Neural cell (in vitro differentiated cells): ENCODE results near the gene MAMLD1. TPM values are rescaled to one million over a fixed set of nuclear protein-coding genes. Genes with fewer than 3 reads are reported as not detected.

Source experiments
- H2AFZ ChIP-seq: fragments of 200-600, 300-800 bp; sonication (generic), shearing (Covaris generic); 2 replicates; pipeline ENCODE4 v1.6.0; 2014; ENCODE audit warnings: low read depth, mild to moderate bottlenecking, antibody characterized with exemption, low read length, moderate library complexity
- H3F3A ChIP-seq: fragments of 200-600 bp; shearing (Covaris generic); 2 replicates; pipeline ENCODE4 v1.6.1; 2016; ENCODE audit warnings: mild to moderate bottlenecking, moderate library complexity, mixed read lengths, antibody characterized with exemption, low read length; ENCODE audit not compliant: insufficient read depth, poor library complexity, severe bottlenecking
- H3K27ac ChIP-seq: fragments of 200-600, 300-800 bp; sonication (generic), shearing (Covaris generic); 2 replicates; pipeline ENCODE4 v1.5.1; 2014; ENCODE audit warnings: mild to moderate bottlenecking, low read length, moderate library complexity
- H3K27me3 ChIP-seq: fragments of 300-800, 200-600 bp; sonication (generic), shearing (Covaris generic); 2 replicates; pipeline ENCODE4 v1.6.0; 2014; ENCODE audit warnings: mild to moderate bottlenecking, low read depth, low read length, moderate library complexity; ENCODE audit not compliant: insufficient read depth
- H3K36me3 ChIP-seq: fragments of 300-800, 200-600 bp; sonication (generic), shearing (Covaris generic); 2 replicates; pipeline ENCODE4 v1.5.1; 2014; ENCODE audit warnings: mild to moderate bottlenecking, antibody characterized with exemption, low read length, moderate library complexity; ENCODE audit not compliant: insufficient read depth
- H3K4me2 ChIP-seq: fragments of 300-800, 200-600 bp; sonication (generic), shearing (Covaris generic); 2 replicates; pipeline ENCODE4 v1.6.0; 2014; ENCODE audit warnings: mild to moderate bottlenecking, low read length
- H3K4me3 ChIP-seq: fragments of 300-800, 200-600 bp; sonication (generic), shearing (Covaris generic); 2 replicates; pipeline ENCODE4 v1.5.1; 2014; ENCODE audit warnings: mild to moderate bottlenecking, low read length, moderate library complexity
- H3K79me2 ChIP-seq: fragments of 200-600 bp; shearing (Covaris generic); replicated peaks from 2 replicates; pipeline ENCODE4 v1.6.0; 2014; ENCODE audit warnings: mild to moderate bottlenecking, low read length, moderate library complexity; ENCODE audit not compliant: insufficient read depth
- H3K9ac ChIP-seq: fragments of 300-800, 200-600 bp; sonication (generic), shearing (Covaris generic); 2 replicates; pipeline ENCODE4 v1.6.1; 2016; ENCODE audit warnings: mild to moderate bottlenecking, low read length, mixed read lengths
- H3K9me2 ChIP-seq: fragments of 200-600 bp; shearing (Covaris generic); 2 replicates; pipeline ENCODE4 v1.6.1; 2016; ENCODE audit warnings: mild to moderate bottlenecking, low read length, mixed read lengths; ENCODE audit not compliant: insufficient read depth
- H3K9me3 ChIP-seq: fragments of 200-600, 300-800 bp; sonication (generic), shearing (Covaris generic); 2 replicates; pipeline ENCODE4 v1.6.1; 2016; ENCODE audit warnings: mild to moderate bottlenecking, mixed run types, low read length, moderate library complexity, mixed read lengths
- H4K20me1 ChIP-seq: fragments of 200-600 bp; shearing (Covaris generic); 2 replicates; pipeline ENCODE4 v1.6.1; 2016; ENCODE audit warnings: mild to moderate bottlenecking, mixed run types; ENCODE audit not compliant: insufficient read depth
- EP300 ChIP-seq: fragments of 450-650 bp; conservative IDR thresholded peaks from 2 replicates; pipeline ENCODE4 v1.6.1; 2014; ENCODE audit warnings: antibody characterized with exemption, mild to moderate bottlenecking, moderate library complexity; ENCODE audit not compliant: poor library complexity, severe bottlenecking
- EZH2 ChIP-seq: fragments of 200-600, 300-800 bp; shearing (Covaris generic), sonication (generic); IDR thresholded peaks from 2 replicates; pipeline ENCODE4 v1.6.1; 2014; ENCODE audit warnings: antibody characterized with exemption, low read length, borderline replicate concordance, mild to moderate bottlenecking; ENCODE audit not compliant: insufficient read depth, poor library complexity, severe bottlenecking
- MXI1 ChIP-seq: fragments of 450-650 bp; conservative IDR thresholded peaks from 2 replicates; pipeline ENCODE4 v1.6.1; 2014; ENCODE audit warnings: antibody characterized with exemption, mild to moderate bottlenecking; ENCODE audit not compliant: poor library complexity, severe bottlenecking
- POLR2AphosphoS5 ChIP-seq: IDR thresholded peaks from 2 replicates; pipeline ENCODE4 v1.6.1; 2012
- RAD21 ChIP-seq: fragments of 450-650 bp; conservative IDR thresholded peaks from 2 replicates; pipeline ENCODE4 v1.6.1; 2014; ENCODE audit warnings: antibody characterized with exemption, mild to moderate bottlenecking, moderate library complexity
- SMC3 ChIP-seq: fragments of 450-650 bp; conservative IDR thresholded peaks from 2 replicates; pipeline ENCODE4 v1.6.1; 2014; ENCODE audit warnings: antibody characterized with exemption, mild to moderate bottlenecking, moderate library complexity; ENCODE audit not compliant: poor library complexity
- TAF1 ChIP-seq: IDR thresholded peaks from 2 replicates; pipeline ENCODE4 v1.6.1; 2012; ENCODE audit warnings: low read depth
- polyA plus RNA-seq: library from polyadenylated mRNA; depleted of rRNA; stranded (reverse); fragments of >200 nt; gene quantifications from 2 replicates; pipeline ENCODE4 v1.2.3, GENCODE V29; 2014
- TF ChIP-seq, protein P1 (sequence below): IDR thresholded peaks from 2 replicates; pipeline ENCODE4 v1.6.1; 2012; ENCODE audit warnings: borderline replicate concordance
- TF ChIP-seq, protein P2 (sequence below): fragments of 450-650 bp; IDR thresholded peaks from 2 replicates; pipeline ENCODE4 v1.5.1; 2014; ENCODE audit warnings: antibody characterized with exemption, mild to moderate bottlenecking, moderate library complexity; ENCODE audit not compliant: poor library complexity, severe bottlenecking

MAMLD1 gene
- polyA plus RNA-seq, 1 donor from 2014 or later = 1.4 TPM

DNA sequence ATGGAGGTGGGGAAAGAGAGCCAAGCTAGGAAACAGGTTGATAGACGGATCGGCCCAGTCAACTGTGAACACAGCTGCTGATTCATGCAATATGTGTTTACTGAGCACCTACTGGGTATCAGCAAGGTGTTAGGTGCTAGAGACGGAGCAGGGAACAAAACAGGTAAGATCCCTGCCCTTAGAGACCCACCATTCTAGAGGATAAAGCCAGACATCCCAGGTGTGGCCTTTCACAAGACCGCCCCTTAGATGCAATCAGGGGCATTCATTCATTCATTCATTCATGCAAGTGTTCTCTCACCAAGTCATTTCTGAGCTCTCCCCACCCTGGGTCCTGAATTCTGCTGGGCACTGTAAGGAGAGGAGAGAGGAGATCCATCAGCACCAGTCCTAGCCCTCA is 185.1 kb downstream of the MAMLD1 start:
- no peaks in the 10 kb centered on the region for H3K9me2 ChIP-seq
- no peak for TF ChIP-seq EZH2
- no peak for TF ChIP-seq TAF1
- no peak for TF ChIP-seq MXI1
- TF ChIP-seq, protein P1, sequence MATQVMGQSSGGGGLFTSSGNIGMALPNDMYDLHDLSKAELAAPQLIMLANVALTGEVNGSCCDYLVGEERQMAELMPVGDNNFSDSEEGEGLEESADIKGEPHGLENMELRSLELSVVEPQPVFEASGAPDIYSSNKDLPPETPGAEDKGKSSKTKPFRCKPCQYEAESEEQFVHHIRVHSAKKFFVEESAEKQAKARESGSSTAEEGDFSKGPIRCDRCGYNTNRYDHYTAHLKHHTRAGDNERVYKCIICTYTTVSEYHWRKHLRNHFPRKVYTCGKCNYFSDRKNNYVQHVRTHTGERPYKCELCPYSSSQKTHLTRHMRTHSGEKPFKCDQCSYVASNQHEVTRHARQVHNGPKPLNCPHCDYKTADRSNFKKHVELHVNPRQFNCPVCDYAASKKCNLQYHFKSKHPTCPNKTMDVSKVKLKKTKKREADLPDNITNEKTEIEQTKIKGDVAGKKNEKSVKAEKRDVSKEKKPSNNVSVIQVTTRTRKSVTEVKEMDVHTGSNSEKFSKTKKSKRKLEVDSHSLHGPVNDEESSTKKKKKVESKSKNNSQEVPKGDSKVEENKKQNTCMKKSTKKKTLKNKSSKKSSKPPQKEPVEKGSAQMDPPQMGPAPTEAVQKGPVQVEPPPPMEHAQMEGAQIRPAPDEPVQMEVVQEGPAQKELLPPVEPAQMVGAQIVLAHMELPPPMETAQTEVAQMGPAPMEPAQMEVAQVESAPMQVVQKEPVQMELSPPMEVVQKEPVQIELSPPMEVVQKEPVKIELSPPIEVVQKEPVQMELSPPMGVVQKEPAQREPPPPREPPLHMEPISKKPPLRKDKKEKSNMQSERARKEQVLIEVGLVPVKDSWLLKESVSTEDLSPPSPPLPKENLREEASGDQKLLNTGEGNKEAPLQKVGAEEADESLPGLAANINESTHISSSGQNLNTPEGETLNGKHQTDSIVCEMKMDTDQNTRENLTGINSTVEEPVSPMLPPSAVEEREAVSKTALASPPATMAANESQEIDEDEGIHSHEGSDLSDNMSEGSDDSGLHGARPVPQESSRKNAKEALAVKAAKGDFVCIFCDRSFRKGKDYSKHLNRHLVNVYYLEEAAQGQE = no peak
- TF ChIP-seq POLR2AphosphoS5 = no peak
- no peak for TF ChIP-seq SMC3
- no peak for TF ChIP-seq EP300
- TF ChIP-seq, protein P2, sequence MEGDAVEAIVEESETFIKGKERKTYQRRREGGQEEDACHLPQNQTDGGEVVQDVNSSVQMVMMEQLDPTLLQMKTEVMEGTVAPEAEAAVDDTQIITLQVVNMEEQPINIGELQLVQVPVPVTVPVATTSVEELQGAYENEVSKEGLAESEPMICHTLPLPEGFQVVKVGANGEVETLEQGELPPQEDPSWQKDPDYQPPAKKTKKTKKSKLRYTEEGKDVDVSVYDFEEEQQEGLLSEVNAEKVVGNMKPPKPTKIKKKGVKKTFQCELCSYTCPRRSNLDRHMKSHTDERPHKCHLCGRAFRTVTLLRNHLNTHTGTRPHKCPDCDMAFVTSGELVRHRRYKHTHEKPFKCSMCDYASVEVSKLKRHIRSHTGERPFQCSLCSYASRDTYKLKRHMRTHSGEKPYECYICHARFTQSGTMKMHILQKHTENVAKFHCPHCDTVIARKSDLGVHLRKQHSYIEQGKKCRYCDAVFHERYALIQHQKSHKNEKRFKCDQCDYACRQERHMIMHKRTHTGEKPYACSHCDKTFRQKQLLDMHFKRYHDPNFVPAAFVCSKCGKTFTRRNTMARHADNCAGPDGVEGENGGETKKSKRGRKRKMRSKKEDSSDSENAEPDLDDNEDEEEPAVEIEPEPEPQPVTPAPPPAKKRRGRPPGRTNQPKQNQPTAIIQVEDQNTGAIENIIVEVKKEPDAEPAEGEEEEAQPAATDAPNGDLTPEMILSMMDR = no peak
- TF ChIP-seq RAD21 = no peak
- no peaks in the 10 kb centered on the region for H3K36me3 ChIP-seq
- no peak overlapping the region for H3K9ac ChIP-seq
- no peaks in the 10 kb centered on the region for H3K79me2 ChIP-seq
- H3K4me3 ChIP-seq = no peak overlapping the region
- no peaks in the 10 kb centered on the region for H3F3A ChIP-seq
- no peak overlapping the region for H3K27ac ChIP-seq
- H4K20me1 ChIP-seq = no peaks in the 10 kb centered on the region
- H3K27me3 ChIP-seq = no peaks in the 10 kb centered on the region
- no peaks in the 10 kb centered on the region for H3K9me3 ChIP-seq
- H3K4me2 ChIP-seq = no peak overlapping the region
- H2AFZ ChIP-seq = no peak overlapping the region

DNA sequence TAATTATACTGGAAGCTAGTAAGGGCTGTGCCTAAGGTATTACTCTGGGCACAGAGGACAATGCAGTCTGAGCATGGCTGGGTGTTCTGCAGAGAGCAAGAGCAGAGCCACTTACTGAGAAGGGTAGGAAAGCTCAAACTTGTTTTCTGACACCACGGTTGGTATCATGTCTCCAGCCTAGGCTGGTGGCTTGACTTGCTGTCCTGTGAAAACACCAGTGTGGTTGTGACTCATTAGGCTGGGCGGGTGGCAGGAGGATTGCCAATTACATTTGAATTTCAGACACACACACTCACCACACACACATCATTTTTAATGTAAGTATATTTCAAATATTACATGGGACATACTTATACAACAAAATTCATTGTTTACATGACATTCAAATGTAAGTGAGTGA is 185.6 kb downstream of the MAMLD1 start:
- Histone ChIP-seq H3K27me3 (no peaks in the 10 kb centered on the region), H4K20me1 (no peaks in the 10 kb centered on the region), H3K9me3 (no peaks in the 10 kb centered on the region), H3K9ac (no peak overlapping the region), H3K9me2 (no peaks in the 10 kb centered on the region), H3K36me3 (no peaks in the 10 kb centered on the region), H2AFZ (no peak overlapping the region), H3K79me2 (no peaks in the 10 kb centered on the region), H3F3A (no peaks in the 10 kb centered on the region), H3K4me2 (no peak overlapping the region), H3K27ac (no peak overlapping the region), H3K4me3 (no peak overlapping the region)
- TF ChIP-seq EP300 (no peak), TAF1 (no peak), POLR2AphosphoS5 (no peak), EZH2 (no peak), SMC3 (no peak), RAD21 (no peak)

DNA sequence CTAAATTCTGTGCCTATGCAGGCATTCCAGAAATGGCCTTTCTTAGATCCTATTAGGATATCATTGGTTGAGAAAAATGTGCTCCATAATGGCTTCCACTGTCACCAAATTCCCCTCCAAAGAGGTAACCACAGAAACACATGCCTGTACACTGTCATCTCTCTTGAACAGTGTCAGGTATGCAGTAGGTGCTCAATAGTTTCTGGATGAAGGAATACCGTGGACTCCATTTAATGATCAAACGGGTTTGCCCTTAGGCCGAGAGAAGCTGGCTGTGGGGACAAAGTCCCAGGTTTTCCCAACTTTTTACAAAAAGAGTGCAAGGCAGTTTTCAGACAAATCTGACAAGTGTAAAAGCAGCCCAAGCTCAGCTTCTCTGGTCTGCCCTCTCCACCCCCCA is 188.8 kb downstream of the MAMLD1 start:
- H2AFZ ChIP-seq = no peak overlapping the region
- H3K9me2 ChIP-seq = no peaks in the 10 kb centered on the region
- no peaks in the 10 kb centered on the region for H3F3A ChIP-seq
- no peak for TF ChIP-seq EP300
- TF ChIP-seq, protein P1 = no peak
- no peak for TF ChIP-seq RAD21
- TF ChIP-seq, protein P2 = no peak
- no peak overlapping the region for H3K27ac ChIP-seq
- no peaks in the 10 kb centered on the region for H3K79me2 ChIP-seq
- no peaks in the 10 kb centered on the region for H3K9me3 ChIP-seq
- H3K36me3 ChIP-seq = no peaks in the 10 kb centered on the region
- H3K4me2 ChIP-seq = no peak overlapping the region
- H3K4me3 ChIP-seq = no peak overlapping the region
- H3K9ac ChIP-seq = no peak overlapping the region
- H4K20me1 ChIP-seq = no peaks in the 10 kb centered on the region
- H3K27me3 ChIP-seq = no peaks in the 10 kb centered on the region
